WTC11 (cell line): ENCODE results near the gene U2SURP. TPM values are rescaled to one million over a fixed set of nuclear protein-coding genes. Genes with fewer than 3 reads are reported as not detected.
"Not testable (repeated sequence)": the region's sequence is repeated elsewhere in the genome, so short reads cannot be mapped to it uniquely, and the experiment has no call there.

ENCODE experiments used
- ATAC-seq: fragments of 200-7000 bp; cut with Tn5 transposase; 2 replicates; pipeline ENCODE4 v1.10.0; 2021; ENCODE audit warnings: mild to moderate bottlenecking, moderate library complexity
- CTCF ChIA-PET: fragments of 300-600 bp; sonication (Branson Sonifier 250); formaldehyde crosslinking; loops from one replicate; lab custom pipeline; 2021; ENCODE audit warnings: antibody characterized with exemption; lab: Charles Lee
- POLR2A ChIA-PET: fragments of 350-600 bp; sonication (Branson Sonifier 250); formaldehyde crosslinking; loops from one replicate; lab custom pipeline; 2021; ENCODE audit warnings: antibody characterized with exemption; lab: Charles Lee
- DNase-seq: peaks from one replicate; pipeline ENCODE4 v3.0.0; 2021; ENCODE audit warnings: low spot score
- H3K27ac Mint-ChIP-seq: 2 replicates; pipeline ENCODE4 v1.8.0; 2021; ENCODE audit warnings: mixed read lengths
- H3K27me3 Mint-ChIP-seq: 2 replicates; pipeline ENCODE4 v1.8.0; 2021; ENCODE audit warnings: low read depth, mild to moderate bottlenecking, moderate library complexity, mixed read lengths
- H3K36me3 Mint-ChIP-seq: 2 replicates; pipeline ENCODE4 v1.8.0; 2021; ENCODE audit warnings: mixed read lengths
- H3K4me1 Mint-ChIP-seq: 2 replicates; pipeline ENCODE4 v1.8.0; 2022; ENCODE audit warnings: mixed read lengths
- H3K4me3 Mint-ChIP-seq: 2 replicates; pipeline ENCODE4 v1.8.0; 2021; ENCODE audit warnings: mild to moderate bottlenecking, moderate library complexity, mixed read lengths
- H3K9me3 Mint-ChIP-seq: 2 replicates; pipeline ENCODE4 v1.8.0; 2021; ENCODE audit warnings: mixed read lengths
- ATF2 ChIP-seq: sonication (generic); formaldehyde crosslinking; IDR thresholded peaks from 2 replicates; pipeline ENCODE4 v1.8.1; 2022; ENCODE audit warnings: low read depth, missing genetic modification reagents, borderline replicate concordance
- CREB1 ChIP-seq: sonication (generic); formaldehyde crosslinking; IDR thresholded peaks from 2 replicates; pipeline ENCODE4 v1.8.0; 2023; ENCODE audit warnings: mild to moderate bottlenecking, missing genetic modification reagents
- E2F4 ChIP-seq: sonication (generic); formaldehyde crosslinking; IDR thresholded peaks from 2 replicates; pipeline ENCODE4 v1.8.1; 2022; ENCODE audit warnings: low read depth, mild to moderate bottlenecking, moderate library complexity, missing genetic modification reagents, borderline replicate concordance
- FOXK1 ChIP-seq: sonication (generic); formaldehyde crosslinking; IDR thresholded peaks from 2 replicates; pipeline ENCODE4 v1.8.0; 2022; ENCODE audit warnings: mild to moderate bottlenecking, moderate library complexity, missing genetic modification reagents
- GABPB1 ChIP-seq: sonication (generic); formaldehyde crosslinking; IDR thresholded peaks from 2 replicates; pipeline ENCODE4 v1.8.1; 2023; ENCODE audit warnings: mild to moderate bottlenecking, missing genetic modification reagents
- JUN ChIP-seq: sonication (generic); formaldehyde crosslinking; IDR thresholded peaks from 2 replicates; pipeline ENCODE4 v1.8.0; 2023; ENCODE audit warnings: mild to moderate bottlenecking, missing genetic modification reagents
- MXD4 ChIP-seq: fragments of 250-450 bp; sonication (Bioruptor Pico); IDR thresholded peaks from 2 replicates; pipeline ENCODE4 v1.8.0; 2021; ENCODE audit warnings: mild to moderate bottlenecking, moderate library complexity, borderline replicate concordance
- NR3C1 ChIP-seq: sonication (generic); formaldehyde crosslinking; conservative IDR thresholded peaks from 2 replicates; pipeline ENCODE4 v1.8.1; 2023; ENCODE audit warnings: low read depth, mild to moderate bottlenecking, missing genetic modification reagents
- RELA ChIP-seq: sonication (generic); formaldehyde crosslinking; IDR thresholded peaks from 2 replicates; pipeline ENCODE4 v1.8.1; 2022; ENCODE audit warnings: missing genetic modification reagents, mild to moderate bottlenecking, borderline replicate concordance
- SMAD4 ChIP-seq: sonication (generic); formaldehyde crosslinking; IDR thresholded peaks from 2 replicates; pipeline ENCODE4 v1.8.0; 2022; ENCODE audit warnings: mild to moderate bottlenecking, missing genetic modification reagents
- TCF7 ChIP-seq: sonication (generic); formaldehyde crosslinking; IDR thresholded peaks from 2 replicates; pipeline ENCODE4 v1.8.0; 2022; ENCODE audit warnings: mild to moderate bottlenecking, low read depth, missing genetic modification reagents, moderate library complexity
- TEAD1 ChIP-seq: sonication (generic); formaldehyde crosslinking; IDR thresholded peaks from 2 replicates; pipeline ENCODE4 v1.8.0; 2022; ENCODE audit warnings: mild to moderate bottlenecking, missing genetic modification reagents
- USF1 ChIP-seq: sonication (generic); formaldehyde crosslinking; IDR thresholded peaks from 2 replicates; pipeline ENCODE4 v1.8.0; 2022; ENCODE audit warnings: mild to moderate bottlenecking, missing genetic modification reagents
- ZMAT4 ChIP-seq: fragments of 250-450 bp; sonication (Bioruptor Pico); IDR thresholded peaks from 2 replicates; pipeline ENCODE4 v1.9.0; 2021; ENCODE audit warnings: mild to moderate bottlenecking
- ZNF232 ChIP-seq: sonication (generic); formaldehyde crosslinking; IDR thresholded peaks from 2 replicates; pipeline ENCODE4 v1.8.0; 2022; ENCODE audit warnings: mild to moderate bottlenecking, missing genetic modification reagents
- total RNA-seq: library from RNA; stranded (reverse); gene quantifications from 3 replicates; pipeline ENCODE4 v1.2.3, GENCODE V29; 2021

Gene U2SURP
- total RNA-seq, 1 experiment from 2014 or later: 133 TPM

GRCh38 chr3:143068059-143068458, 66.7 kb downstream of the U2SURP start:
- H3K36me3 Mint-ChIP-seq: peaks cover 6% of the 10 kb centered on the region
- H3K27ac Mint-ChIP-seq: no peak overlapping the region
- H3K4me1 Mint-ChIP-seq: peaks cover 36% of the 10 kb centered on the region
- ChIA-PET POLR2A (no interaction called here), CTCF (no interaction called here)
- H3K27me3 Mint-ChIP-seq: peaks cover 2% of the 10 kb centered on the region; the same call in 1 of the 2 replicates
- peaks cover 9% of the 10 kb centered on the region for H3K9me3 Mint-ChIP-seq
- ATAC-seq (peak; percentile 55), DNase-seq (no peak)
- TF ChIP-seq GABPB1 (CRISPR knock-in tag): no peak
- TF ChIP-seq MXD4 (CRISPR knock-in tag): no peak
- TF ChIP-seq JUN (CRISPR knock-in tag): no peak
- no peak for TF ChIP-seq TEAD1 (CRISPR knock-in tag)
- no peak overlapping the region for H3K4me3 Mint-ChIP-seq

DNA sequence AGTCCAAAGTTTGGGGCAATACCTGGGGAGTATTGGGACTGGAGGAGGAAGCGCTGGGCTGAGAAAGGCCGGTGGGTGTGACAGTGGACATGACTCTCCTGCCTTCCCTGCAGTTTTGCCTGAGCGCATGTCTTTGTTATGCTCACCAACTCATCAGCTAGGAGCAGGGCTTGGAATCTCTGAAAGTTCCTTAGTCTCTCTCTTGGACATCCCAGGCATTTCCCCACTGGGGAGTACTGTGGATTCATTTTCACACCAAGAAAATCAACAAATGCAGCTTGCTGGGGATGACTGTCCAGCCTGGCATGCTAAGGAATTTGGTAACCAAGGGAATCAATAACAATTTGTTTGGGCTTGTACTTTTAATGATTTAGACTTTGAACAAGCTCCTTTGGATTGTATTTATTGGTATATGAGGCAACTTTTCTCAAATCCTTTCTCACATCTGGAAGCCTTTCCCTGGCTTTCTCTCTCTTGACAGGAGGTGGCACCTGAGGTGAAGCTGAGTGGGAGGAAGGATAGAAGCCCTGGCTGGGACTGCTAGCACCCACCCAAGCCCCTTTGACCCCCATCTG, 69.7 kb downstream of the U2SURP start:
- H3K27me3 Mint-ChIP-seq: peaks cover 2% of the 10 kb centered on the region; the same call in 1 of the 2 replicates
- POLR2A ChIA-PET: no interaction called here
- peak; percentile 74 for ATAC-seq

GRCh38 chr3:143071776-143072175, 70.4 kb downstream of the U2SURP start:
- TF ChIP-seq CREB1 (CRISPR knock-in tag) (no peak), GABPB1 (CRISPR knock-in tag) (no peak)
- TF ChIP-seq, all 79 proteins: peak for 0
- peaks cover 43% of the 10 kb centered on the region for H3K4me1 Mint-ChIP-seq
- no peak for DNase-seq
- H3K27me3 Mint-ChIP-seq: peaks cover 2% of the 10 kb centered on the region; the same call in 1 of the 2 replicates
- POLR2A ChIA-PET: no interaction called here
- CTCF ChIA-PET: interaction anchor here (1.1 kb wide), 1 partner anchor 603 kb away, joined by 3 read pairs; no protein-coding TSS in a partner anchor
- no peak overlapping the region for H3K4me3 Mint-ChIP-seq
- ATAC-seq: no peak
- H3K36me3 Mint-ChIP-seq: peaks cover 13% of the 10 kb centered on the region
- H3K9me3 Mint-ChIP-seq: peaks cover 17% of the 10 kb centered on the region
- peak overlapping the region; percentile 28; the same call in 1 of the 2 replicates for H3K27ac Mint-ChIP-seq

More for the DNA sequence above, 69.7 kb downstream of the U2SURP start:
- Mint-ChIP-seq H3K36me3 (peaks cover 13% of the 10 kb centered on the region), H3K27ac (0 out of 2 replicates have a peak overlapping the region, but pooled peaks have one; percentile 39), H3K9me3 (peaks cover 17% of the 10 kb centered on the region)
- TF ChIP-seq NR3C1 (CRISPR knock-in tag) (no peak), ZMAT4 (CRISPR knock-in tag) (no peak), RELA (CRISPR knock-in tag) (no peak), ZNF232 (no peak), E2F4 (CRISPR knock-in tag) (no peak), USF1 (CRISPR knock-in tag) (no peak), ATF2 (CRISPR knock-in tag) (no peak), SMAD4 (CRISPR knock-in tag) (no peak), TCF7 (CRISPR knock-in tag) (no peak), FOXK1 (CRISPR knock-in tag) (no peak)
- TF ChIP-seq, all 79 proteins: peak for 0
- Mint-ChIP-seq H3K4me1 (peaks cover 43% of the 10 kb centered on the region), H3K4me3 (no peak overlapping the region)
- no peak for DNase-seq
- CTCF ChIA-PET: interaction anchor here (1.1 kb wide), 1 partner anchor 603 kb away, joined by 3 read pairs; no protein-coding TSS in a partner anchor

DNA sequence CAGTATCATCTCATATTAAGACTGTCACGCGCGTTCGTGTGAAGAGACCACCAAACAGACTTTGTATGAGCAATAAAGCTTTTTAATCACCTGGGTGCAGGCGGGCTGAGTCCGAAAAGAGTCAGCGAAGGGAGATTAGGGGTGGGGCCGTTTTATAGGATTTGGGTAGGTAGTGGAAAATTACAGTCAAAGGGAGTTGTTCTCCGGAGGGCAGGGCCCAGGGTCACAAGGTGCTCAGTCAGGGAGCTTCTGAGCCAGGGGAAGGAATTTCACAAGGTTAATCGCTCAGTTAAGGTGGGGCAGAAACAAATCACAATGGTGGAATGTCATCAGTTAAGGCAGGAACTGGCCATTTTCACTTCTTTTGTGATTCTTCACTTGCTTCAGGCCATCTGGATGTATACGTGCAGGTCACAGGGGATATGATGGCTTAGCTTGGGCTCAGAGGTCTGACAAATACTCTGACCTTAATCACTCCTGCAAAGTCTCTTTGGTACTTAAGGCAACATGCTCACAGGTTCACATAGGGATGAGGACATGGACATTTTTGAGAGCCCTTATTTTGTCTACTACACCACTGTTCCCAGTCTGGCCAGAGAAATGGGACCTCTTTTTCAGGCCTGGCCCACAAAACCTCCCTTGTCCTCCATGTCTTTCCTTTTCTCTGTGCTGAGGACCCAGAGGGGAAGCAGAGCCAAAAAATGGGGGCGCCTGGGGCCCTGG, 71.1 kb downstream of the U2SURP start:
- Mint-ChIP-seq H3K9me3 (peaks cover 16% of the 10 kb centered on the region), H3K27ac (0 out of 2 replicates have a peak overlapping the region, but pooled peaks have one; percentile 27), H3K4me1 (peaks cover 43% of the 10 kb centered on the region), H3K36me3 (peaks cover 13% of the 10 kb centered on the region)
- DNase-seq, CTCF ChIA-PET, H3K4me3 Mint-ChIP-seq, H3K27me3 Mint-ChIP-seq, ATAC-seq, POLR2A ChIA-PET: not testable (repeated sequence)

DNA sequence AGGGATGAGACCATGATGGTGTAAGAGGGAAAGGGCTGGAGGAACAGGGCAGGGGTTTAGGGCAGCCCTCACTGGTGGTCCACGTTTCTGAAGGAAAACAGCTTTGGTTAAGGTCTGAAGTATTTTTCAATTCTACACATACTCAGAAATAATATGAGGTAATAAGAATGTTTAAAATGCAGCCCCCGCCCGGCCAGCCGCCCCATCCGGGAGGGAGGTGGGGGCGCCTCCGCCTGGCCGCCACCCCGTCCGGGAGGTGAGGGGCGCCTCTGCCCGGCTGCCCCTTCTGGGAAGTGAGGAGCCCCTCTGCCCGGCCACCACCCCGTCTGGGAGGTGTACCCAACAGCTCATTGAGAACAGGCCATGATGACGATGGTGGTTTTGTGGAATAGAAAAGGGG, 72.2 kb downstream of the U2SURP start:
- Mint-ChIP-seq H3K9me3 (peaks cover 11% of the 10 kb centered on the region), H3K36me3 (peaks cover 13% of the 10 kb centered on the region), H3K4me1 (peaks cover 37% of the 10 kb centered on the region)
- ATAC-seq, POLR2A ChIA-PET, H3K4me3 Mint-ChIP-seq, H3K27ac Mint-ChIP-seq, CTCF ChIA-PET, DNase-seq, H3K27me3 Mint-ChIP-seq: not testable (repeated sequence)

DNA sequence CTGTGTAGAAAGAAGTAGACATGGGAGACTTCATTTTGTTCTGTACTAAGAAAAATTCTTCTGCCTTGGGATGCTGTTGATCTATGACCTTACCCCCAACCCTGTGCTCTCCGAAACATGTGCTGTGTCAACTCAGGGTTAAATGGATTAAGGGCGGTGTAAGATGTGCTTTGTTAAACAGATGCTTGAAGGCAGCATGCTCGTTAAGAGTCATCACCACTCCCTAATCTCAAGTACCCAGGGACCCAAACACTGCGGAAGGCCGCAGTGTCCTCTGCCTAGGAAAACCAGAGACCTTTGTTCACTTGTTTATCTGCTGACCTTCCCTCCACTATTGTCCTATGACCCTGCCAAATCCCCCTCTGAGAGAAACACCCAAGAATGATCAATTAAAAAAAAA, 72.6 kb downstream of the U2SURP start:
- H3K27ac Mint-ChIP-seq, ATAC-seq, POLR2A ChIA-PET, CTCF ChIA-PET, DNase-seq, H3K27me3 Mint-ChIP-seq, H3K4me3 Mint-ChIP-seq: not testable (repeated sequence)
- Mint-ChIP-seq H3K4me1 (peaks cover 33% of the 10 kb centered on the region), H3K36me3 (peaks cover 13% of the 10 kb centered on the region), H3K9me3 (peaks cover 11% of the 10 kb centered on the region)
